Measurements from ENCODE around the gene SPOCD1. TPM values are rescaled to one million over a fixed set of nuclear protein-coding genes. Genes with fewer than 3 reads are reported as not detected.
A peak's percentile ranks its signal among the peaks of the same experiment; 100 is the strongest.

SPOCD1 gene
- 0.60 and 0.85 TPM in 2 replicates for total RNA-seq (2014; rRNA removed; shearing (Covaris generic))
- total RNA-seq (2022), result 1.0 and 1.1 TPM in 2 replicates
- percentile 20 among the genes with signal in this experiment for Bru-seq, nascent RNA
- BruChase-seq, experiment 1, labeled RNA remaining after a 6-hour chase, result percentile 24 among the genes with signal in this experiment
- BruChase-seq, experiment 2, labeled RNA remaining after a 2-hour chase, result percentile 19 among the genes with signal in this experiment
- long read RNA-seq, result 0 reads

DNA sequence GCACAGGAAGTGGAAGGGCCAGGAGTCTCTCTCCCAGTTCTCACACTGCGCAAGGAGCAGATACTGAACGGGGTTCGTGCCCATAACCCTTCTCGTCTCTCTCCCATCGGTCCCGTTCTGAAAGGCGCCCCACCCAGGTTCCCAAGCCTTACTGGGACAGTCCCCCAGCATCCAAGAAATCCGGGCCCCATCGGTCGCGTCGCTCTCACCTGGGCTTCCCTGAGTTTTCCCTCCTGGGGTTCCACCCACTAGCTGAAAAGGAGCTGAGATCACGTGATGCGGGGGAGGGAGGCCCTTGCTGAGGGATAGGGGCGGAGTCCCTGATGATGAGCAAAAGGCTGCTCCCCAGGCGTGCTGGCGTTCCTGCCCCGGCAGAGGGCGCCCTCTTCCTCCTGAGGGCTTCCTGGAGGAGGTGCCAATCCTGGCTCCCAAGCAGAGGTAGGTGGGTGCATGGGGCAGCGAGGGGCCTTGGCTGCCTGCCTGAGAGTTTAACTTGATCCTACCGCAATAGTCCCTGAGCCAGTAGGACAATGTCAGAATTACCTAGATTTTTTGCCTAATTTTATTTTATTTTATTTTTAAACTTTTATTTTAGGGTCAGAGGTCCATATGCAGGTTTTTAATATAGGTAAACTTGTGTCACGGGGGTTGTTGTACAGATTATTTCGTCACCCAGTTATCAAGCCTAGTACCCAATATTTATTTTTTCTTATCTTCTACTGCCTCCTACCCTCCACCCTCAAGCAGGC is at the start of gene SPOCD1:
Gene SPOCD1 (minus strand): TSS at position 271 of the 749 bp plus-strand sequence. CDS start 689 bp downstream, outside the sequence.
- Histone ChIP-seq H3K27ac (ENCODE audit: low read depth, low read length, poor library complexity, severe bottlenecking) (peak within 1 kb of the TSS; percentile 66), H3K4me3 (ENCODE audit: low read depth, low read length, poor library complexity, severe bottlenecking) (peak within 1 kb of the TSS; percentile 27), H4K20me1 (ENCODE audit: insufficient read depth, low read length) (no peaks in the 10 kb centered on the region), H2AFZ (ENCODE audit: low read length) (peak within 1 kb of the TSS; percentile 44; the same call in 1 of the 2 replicates), H3K36me3 (ENCODE audit: insufficient read depth, low read length) (no peaks in the 10 kb centered on the region), H3K9me3 (ENCODE audit: low read length) (peaks cover 5% of the 10 kb centered on the region; the same call in 1 of the 2 replicates), H3K79me2 (ENCODE audit: insufficient read depth, low read depth, low read length) (no peaks in the 10 kb centered on the region), H3K4me1 (ENCODE audit: insufficient read depth, low read length, poor library complexity, severe bottlenecking) (peaks cover 42% of the 10 kb centered on the region), H3K9me2 (ENCODE audit: insufficient read depth, low read length) (no peaks in the 10 kb centered on the region), H3K4me2 (ENCODE audit: low read length) (peak within 1 kb of the TSS; percentile 42)
- CTCF ChIA-PET (ENCODE audit: unreplicated experiment), result interaction anchor here (1.0 to 1.5 kb wide), 2 partner anchors 27 to 139 kb away, joined by 3 read pairs; no protein-coding TSS in a partner anchor
- BruUV-seq (replicated peaks), result no TSS peak
- POLR2A ChIA-PET, result interaction anchor here (1.2 to 3.2 kb wide), 2 partner anchors 12 to 137 kb away, joined by 3 to 17 read pairs; no protein-coding TSS in a partner anchor
- intact Hi-C loops (cut with micrococcal nuclease; ENCODE audit: unreplicated experiment), result loop anchor here (1.0 to 10.0 kb wide), 3 partner anchors 71 to 249 kb away; no protein-coding TSS in a partner anchor
- DNase-seq (ENCODE audit: low spot score), result peak; percentile 87
- TF ChIP-seq EZH2phosphoT487 (IDR thresholded peaks at IDR 0.05; ENCODE audit: borderline replicate concordance, low read depth, low read length), result no peak
- TF ChIP-seq, protein P1, sequence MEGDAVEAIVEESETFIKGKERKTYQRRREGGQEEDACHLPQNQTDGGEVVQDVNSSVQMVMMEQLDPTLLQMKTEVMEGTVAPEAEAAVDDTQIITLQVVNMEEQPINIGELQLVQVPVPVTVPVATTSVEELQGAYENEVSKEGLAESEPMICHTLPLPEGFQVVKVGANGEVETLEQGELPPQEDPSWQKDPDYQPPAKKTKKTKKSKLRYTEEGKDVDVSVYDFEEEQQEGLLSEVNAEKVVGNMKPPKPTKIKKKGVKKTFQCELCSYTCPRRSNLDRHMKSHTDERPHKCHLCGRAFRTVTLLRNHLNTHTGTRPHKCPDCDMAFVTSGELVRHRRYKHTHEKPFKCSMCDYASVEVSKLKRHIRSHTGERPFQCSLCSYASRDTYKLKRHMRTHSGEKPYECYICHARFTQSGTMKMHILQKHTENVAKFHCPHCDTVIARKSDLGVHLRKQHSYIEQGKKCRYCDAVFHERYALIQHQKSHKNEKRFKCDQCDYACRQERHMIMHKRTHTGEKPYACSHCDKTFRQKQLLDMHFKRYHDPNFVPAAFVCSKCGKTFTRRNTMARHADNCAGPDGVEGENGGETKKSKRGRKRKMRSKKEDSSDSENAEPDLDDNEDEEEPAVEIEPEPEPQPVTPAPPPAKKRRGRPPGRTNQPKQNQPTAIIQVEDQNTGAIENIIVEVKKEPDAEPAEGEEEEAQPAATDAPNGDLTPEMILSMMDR (conservative IDR thresholded peaks at IDR 0.05; ENCODE audit: low read length), result peak; percentile 95

DNA sequence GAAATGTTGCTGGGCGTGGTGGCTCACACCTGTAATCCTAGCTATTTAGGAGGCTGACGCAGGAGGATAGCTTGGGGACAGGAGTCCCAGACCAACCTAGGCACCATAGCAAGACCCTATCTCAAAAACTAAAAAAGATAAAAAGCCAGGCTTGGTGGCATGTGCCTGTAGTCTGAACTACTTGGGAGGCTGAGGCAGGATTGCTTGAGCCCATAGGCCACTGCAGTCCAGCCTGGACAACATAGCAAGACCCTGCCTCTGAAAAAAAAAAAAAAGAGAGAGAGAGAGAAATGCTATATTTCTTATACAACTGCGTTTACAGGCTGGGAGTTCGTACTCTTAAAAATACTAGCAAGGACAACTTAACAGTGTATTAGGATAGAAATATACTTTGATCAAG is 46.2 kb upstream of the SPOCD1 start:
- no peak overlapping the region for H3K27ac ChIP-seq (ENCODE audit: low read depth, low read length, poor library complexity, severe bottlenecking)
- CTCF ChIA-PET (ENCODE audit: unreplicated experiment), result no interaction called here

More for the DNA sequence above, 46.2 kb upstream of the SPOCD1 start:
- Histone ChIP-seq H3K4me2 (ENCODE audit: low read length) (no peak overlapping the region), H3K36me3 (ENCODE audit: insufficient read depth, low read length) (no peaks in the 10 kb centered on the region), H3K4me3 (ENCODE audit: low read depth, low read length, poor library complexity, severe bottlenecking) (no peak overlapping the region), H3K4me1 (ENCODE audit: insufficient read depth, low read length, poor library complexity, severe bottlenecking) (peaks cover 17% of the 10 kb centered on the region), H3K9me3 (ENCODE audit: low read length) (no peaks in the 10 kb centered on the region), H2AFZ (ENCODE audit: low read length) (no peak overlapping the region), H3K79me2 (ENCODE audit: insufficient read depth, low read depth, low read length) (no peaks in the 10 kb centered on the region), H3K9me2 (ENCODE audit: insufficient read depth, low read length) (no peaks in the 10 kb centered on the region), H4K20me1 (ENCODE audit: insufficient read depth, low read length) (no peaks in the 10 kb centered on the region)
- no peak for DNase-seq (ENCODE audit: low spot score)
- TF ChIP-seq, protein P1 (conservative IDR thresholded peaks at IDR 0.05; ENCODE audit: low read length), result no peak
- TF ChIP-seq EZH2phosphoT487 (IDR thresholded peaks at IDR 0.05; ENCODE audit: borderline replicate concordance, low read depth, low read length), result no peak
- intact Hi-C loops (cut with micrococcal nuclease; ENCODE audit: unreplicated experiment), result loop anchor here (5.0 kb wide), 1 partner anchor 100 kb away; no protein-coding TSS in a partner anchor
- POLR2A ChIA-PET, result interaction anchor here (0.6 kb wide), 1 partner anchor 148 kb away, joined by 3 read pairs; no protein-coding TSS in a partner anchor
- no TSS peak for BruUV-seq (replicated peaks)
